CD4-positive, alpha-beta T cell treated with Interleukin-6 at 100 ng/mL for 8 hours (primary cell): ENCODE results near the gene UBA3.

ENCODE experiments used
- DNase-seq: peaks from one replicate; pipeline ENCODE4 v3.0.0-alpha.2; 2020; ENCODE audit warnings: mixed read lengths, low spot score

The UBA3 gene

DNA sequence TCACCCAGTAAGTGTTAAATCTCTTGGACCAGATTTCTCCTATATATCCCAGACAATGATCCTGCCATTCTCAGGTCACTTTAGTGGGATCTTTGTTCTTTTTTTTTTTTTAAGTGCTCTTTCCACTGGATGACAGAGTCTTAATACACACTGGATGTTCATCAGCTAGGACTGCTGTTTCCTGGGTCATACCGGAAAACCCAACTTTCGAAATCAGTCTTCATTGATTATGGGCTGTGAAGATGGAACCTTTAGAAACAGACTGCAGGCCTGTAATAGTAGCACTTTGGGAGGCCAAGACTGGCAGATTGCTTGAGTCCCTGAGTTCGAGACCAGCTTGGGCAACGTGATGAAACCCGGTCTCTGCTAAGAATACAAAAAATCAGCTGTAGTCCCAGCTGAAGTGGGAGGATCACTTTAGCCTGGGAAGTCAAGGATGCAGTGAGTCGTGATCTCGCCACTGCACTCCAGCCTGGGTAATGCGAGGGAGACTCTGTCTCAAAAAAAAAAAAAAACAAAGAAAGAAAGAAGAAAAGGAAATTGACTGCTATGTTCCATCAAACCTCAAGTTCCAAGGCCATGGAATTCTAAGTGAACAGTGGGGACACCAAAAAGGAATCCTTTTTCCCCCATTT, 69.0 kb downstream of the UBA3 start:
- no peak for DNase-seq

DNA sequence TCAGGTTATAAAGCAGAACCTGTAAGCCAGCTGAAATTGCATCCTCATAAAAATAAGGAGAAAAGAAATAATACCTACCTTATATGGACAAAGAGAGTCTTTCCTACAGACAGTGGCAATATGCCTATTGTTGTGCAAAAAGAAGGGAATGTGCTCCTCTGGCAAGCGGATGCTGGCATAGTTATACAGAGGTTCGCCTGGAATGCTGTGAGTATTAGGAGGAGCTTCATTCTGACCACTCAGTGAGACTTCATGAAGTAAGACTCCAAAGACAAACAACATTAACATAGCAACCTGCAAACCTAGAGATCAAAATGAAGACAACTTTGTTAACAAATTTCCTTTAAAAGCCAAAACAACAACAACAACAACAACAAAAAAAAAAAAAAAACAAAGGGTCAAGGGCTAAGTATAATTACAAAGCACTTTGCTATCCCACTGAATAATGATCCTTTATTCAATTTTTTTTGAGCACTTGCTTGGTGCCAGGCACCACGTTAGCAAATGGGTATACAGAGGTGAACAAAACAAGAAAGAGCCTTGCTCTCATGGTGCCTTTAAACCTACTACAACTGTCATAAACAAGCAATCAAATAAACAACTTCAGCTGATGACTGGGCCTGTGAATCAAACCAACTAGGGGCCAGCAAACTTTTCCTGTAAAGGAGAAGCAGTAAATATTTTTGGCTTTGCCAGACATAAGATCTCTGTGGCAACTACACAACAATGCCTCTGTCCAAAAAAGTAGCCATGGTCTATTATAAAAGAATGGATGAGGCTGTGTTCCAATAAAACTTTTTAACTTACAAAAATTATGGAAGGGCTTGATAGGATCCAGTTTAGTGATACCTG, 70.4 kb downstream of the UBA3 start:
- DNase-seq = no peak

DNA sequence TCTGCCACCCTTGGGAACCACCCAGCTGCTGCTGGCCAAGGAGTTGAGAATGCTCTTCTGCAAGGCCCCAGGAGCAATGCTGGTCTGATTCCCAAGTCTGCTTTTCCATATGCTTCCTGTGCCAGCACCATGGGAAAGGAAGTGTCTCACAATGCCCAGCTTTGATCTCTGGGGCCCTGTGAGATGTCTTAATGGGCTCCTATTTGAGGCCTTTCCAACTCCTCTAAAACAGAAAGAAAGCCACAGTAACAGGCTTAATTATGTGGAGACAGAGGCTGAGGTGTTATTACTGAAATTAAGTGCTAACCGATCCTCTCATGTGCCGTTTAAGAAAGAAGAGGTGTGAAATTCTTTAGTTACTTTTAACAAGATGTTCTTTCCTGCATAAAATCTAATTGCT, 71.2 kb downstream of the UBA3 start:
- no peak for DNase-seq

DNA sequence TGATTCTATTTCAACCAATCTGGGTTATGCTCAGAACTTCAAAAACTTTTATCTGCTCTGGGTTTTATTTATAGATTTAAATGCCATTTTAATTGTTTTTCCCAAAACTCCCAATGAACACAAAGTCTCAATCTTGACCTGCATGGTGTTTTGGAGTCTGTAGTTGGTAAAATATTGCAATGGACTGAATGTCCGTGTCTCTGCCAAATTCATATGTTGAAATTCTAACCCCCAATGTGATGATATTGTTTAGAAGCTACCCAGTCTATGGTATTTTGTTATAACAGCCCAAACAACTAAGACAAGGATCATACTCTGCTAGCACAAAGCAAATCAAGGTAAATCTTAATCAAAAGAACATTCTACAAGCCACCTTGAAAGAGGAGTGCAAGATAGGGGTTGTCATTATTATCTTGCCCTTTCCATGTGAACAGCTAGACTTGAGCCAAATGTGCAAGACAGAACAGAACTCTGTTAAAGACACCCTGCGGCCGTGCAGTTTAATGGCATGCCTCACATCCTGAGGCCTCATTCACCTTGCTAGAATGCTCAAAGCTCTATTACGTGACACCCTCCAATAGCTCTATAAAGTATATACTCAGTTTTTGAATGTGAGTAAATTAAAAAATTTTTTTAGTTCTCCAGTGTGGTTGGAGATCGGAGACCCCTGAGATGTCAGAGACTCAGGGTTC, 74.2 kb downstream of the UBA3 start:
- DNase-seq = no peak

DNA sequence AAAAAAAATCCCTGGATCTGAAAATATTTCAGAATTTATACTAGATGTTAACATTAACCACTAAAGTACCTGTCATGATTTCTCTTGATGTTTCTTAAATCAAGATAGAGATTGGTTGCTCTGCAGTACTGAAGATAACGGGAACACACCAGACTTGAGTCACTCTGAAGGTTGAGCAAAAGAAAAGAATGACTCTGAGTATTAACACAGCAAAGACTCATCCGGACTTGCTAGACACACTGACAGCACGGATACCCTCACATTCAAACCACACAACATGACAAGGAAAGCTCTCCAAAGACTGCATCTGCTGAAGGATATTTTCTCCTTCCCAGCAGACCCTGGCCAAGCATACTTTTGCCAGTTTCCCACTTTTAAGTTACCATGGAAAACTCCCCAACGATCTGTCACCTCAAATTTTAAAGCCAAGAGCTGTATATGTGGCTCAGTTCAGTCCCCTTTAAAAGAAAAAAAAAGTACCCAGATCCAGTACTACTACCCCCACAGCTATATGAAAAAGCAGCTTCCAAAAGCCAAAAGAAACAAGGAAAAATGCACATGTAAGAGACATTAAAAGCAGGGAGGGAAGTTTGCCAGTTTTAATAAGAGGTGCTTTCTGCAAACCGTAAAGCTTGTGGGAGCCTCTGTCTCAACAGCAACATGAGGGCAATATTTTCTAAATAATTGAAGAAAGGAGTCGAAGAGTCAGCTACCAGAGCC, 74.9 kb downstream of the UBA3 start:
- DNase-seq = no peak
